ENCODE measurements around the gene SNPH. TPM values are rescaled to one million over a fixed set of nuclear protein-coding genes. Genes with fewer than 3 reads are reported as not detected.
"Not testable (repeated sequence)": the region's sequence is repeated elsewhere in the genome, so short reads cannot be mapped to it uniquely, and the experiment has no call there.

The SNPH gene, protein sequence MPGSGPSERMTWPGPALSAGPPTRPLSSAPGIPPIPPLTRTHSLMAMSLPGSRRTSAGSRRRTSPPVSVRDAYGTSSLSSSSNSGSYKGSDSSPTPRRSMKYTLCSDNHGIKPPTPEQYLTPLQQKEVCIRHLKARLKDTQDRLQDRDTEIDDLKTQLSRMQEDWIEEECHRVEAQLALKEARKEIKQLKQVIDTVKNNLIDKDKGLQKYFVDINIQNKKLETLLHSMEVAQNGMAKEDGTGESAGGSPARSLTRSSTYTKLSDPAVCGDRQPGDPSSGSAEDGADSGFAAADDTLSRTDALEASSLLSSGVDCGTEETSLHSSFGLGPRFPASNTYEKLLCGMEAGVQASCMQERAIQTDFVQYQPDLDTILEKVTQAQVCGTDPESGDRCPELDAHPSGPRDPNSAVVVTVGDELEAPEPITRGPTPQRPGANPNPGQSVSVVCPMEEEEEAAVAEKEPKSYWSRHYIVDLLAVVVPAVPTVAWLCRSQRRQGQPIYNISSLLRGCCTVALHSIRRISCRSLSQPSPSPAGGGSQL
- total RNA-seq (under 1 TPM; 0.28 to 0.50 TPM), polyA plus RNA-seq (under 1 TPM; 0.04 to 0.14 TPM)

- Histone ChIP-seq H3K27me3 (ENCODE audit: control insufficient read depth in 4 of 4, insufficient read depth in 4 of 4, low read length in 3 of 4) (peaks cover 0 to 7% (median 0%) of the 10 kb centered on the region in 4 donors), H3K9ac (ENCODE audit: low read depth in 1 of 2, low read length in 2 of 2) (peak within 1 kb of the TSS in 1 of 2 donors; percentile 30), H3K4me3 (ENCODE audit: low read depth in 1 of 3, low read length in 3 of 3) (peak within 1 kb of the TSS in 2 of 3 donors; percentile 16 to 68), H3K4me1 (ENCODE audit: control insufficient read depth in 4 of 4, insufficient read depth in 4 of 4, low read length in 3 of 4) (peaks cover 0 to 7% (median 2%) of the 10 kb centered on the region in 4 donors), H3K36me3 (ENCODE audit: control insufficient read depth in 4 of 4, insufficient read depth in 3 of 4, low read depth in 1 of 4, low read length in 3 of 4) (no peaks in the 10 kb centered on the region), H3K9me3 (ENCODE audit: control insufficient read depth in 4 of 4, low read length in 3 of 4) (peaks cover 0 to 13% (median 1%) of the 10 kb centered on the region in 4 donors), H3K27ac (ENCODE audit: low read depth in 1 of 2, low read length in 2 of 2) (no peak within 1 kb of the TSS)
- peak; percentile 52 for DNase-seq (ENCODE audit: low spot score)
- no peak for TF ChIP-seq RXRA (IDR thresholded peaks at IDR 0.05)
- TF ChIP-seq YY1 (IDR thresholded peaks at IDR 0.05): no peak
- no peak for TF ChIP-seq ZBTB33 (IDR thresholded peaks at IDR 0.05)
- 3% methylated on average over 61 of the region's 61 CpGs for WGBS
Observed at GRCh38 chr20:1266167-1266973, at the start of gene SNPH. SNPH (plus strand) TSS chr20:1266294; CDS start chr20:1296240, 29,946 bp downstream.

GRCh38 chr20:1216527-1217427, 49.3 kb upstream of the SNPH start:
- peak; percentile 30 for DNase-seq (ENCODE audit: low spot score)
- H3K4me3 ChIP-seq (ENCODE audit: low read depth in 1 of 3, low read length in 3 of 3); H3K9ac ChIP-seq (ENCODE audit: low read depth in 1 of 2, low read length in 2 of 2); H3K27me3 ChIP-seq (ENCODE audit: control insufficient read depth in 4 of 4, insufficient read depth in 4 of 4, low read length in 3 of 4); H3K9me3 ChIP-seq (ENCODE audit: control insufficient read depth in 4 of 4, low read length in 3 of 4); H3K36me3 ChIP-seq (ENCODE audit: control insufficient read depth in 4 of 4, insufficient read depth in 3 of 4, low read depth in 1 of 4, low read length in 3 of 4); H3K27ac ChIP-seq (ENCODE audit: low read depth in 1 of 2, low read length in 2 of 2); H3K4me1 ChIP-seq (ENCODE audit: control insufficient read depth in 4 of 4, insufficient read depth in 4 of 4, low read length in 3 of 4): not testable (repeated sequence)
- WGBS: 75% methylated on average over 19 of the region's 19 CpGs

GRCh38 chr20:1222750-1223149, 43.3 kb upstream of the SNPH start:
- not testable (repeated sequence) for H3K36me3 ChIP-seq (ENCODE audit: control insufficient read depth in 4 of 4, insufficient read depth in 3 of 4, low read depth in 1 of 4, low read length in 3 of 4)

More at GRCh38 chr20:1222750-1223149, 43.3 kb upstream of the SNPH start:
- H3K9ac ChIP-seq (ENCODE audit: low read depth in 1 of 2, low read length in 2 of 2); H3K9me3 ChIP-seq (ENCODE audit: control insufficient read depth in 4 of 4, low read length in 3 of 4); DNase-seq (ENCODE audit: low spot score); H3K27me3 ChIP-seq (ENCODE audit: control insufficient read depth in 4 of 4, insufficient read depth in 4 of 4, low read length in 3 of 4); H3K4me1 ChIP-seq (ENCODE audit: control insufficient read depth in 4 of 4, insufficient read depth in 4 of 4, low read length in 3 of 4); H3K4me3 ChIP-seq (ENCODE audit: low read depth in 1 of 3, low read length in 3 of 3); H3K27ac ChIP-seq (ENCODE audit: low read depth in 1 of 2, low read length in 2 of 2): not testable (repeated sequence)
- 93% methylated on average over 4 of the region's 4 CpGs for WGBS

All from liver (tissue), 9 donors.